ENCODE measurements around the gene MRM2. TPM values are rescaled to one million over a fixed set of nuclear protein-coding genes. Genes with fewer than 3 reads are reported as not detected.

MRM2 gene
- total RNA-seq, 1 experiment from 2014 or later = 34.7 TPM

DNA sequence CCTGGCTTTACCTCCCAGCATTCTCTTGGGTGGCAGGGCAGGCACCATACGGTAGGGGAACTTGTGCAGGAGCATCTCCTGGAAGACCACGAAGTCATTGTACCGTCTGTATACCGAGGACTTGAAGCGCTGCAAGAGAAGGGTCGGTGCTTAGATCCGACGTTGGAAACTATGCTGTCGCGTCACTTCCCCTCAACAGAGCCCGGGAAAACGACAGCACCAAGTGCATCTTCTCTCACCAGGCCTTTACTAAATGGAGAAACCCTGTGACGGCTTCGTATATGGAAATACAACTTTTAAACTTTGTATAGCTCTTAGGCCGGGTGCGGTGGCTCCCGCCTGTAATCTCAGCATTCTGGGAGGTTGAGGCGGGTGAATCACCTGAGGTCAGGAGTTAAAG lies 33.1 kb upstream of the MRM2 start:
- TF ChIP-seq CBX3 (IDR thresholded peaks at IDR 0.05; ENCODE audit: low read depth) = no peak
- TF ChIP-seq, protein P1, sequence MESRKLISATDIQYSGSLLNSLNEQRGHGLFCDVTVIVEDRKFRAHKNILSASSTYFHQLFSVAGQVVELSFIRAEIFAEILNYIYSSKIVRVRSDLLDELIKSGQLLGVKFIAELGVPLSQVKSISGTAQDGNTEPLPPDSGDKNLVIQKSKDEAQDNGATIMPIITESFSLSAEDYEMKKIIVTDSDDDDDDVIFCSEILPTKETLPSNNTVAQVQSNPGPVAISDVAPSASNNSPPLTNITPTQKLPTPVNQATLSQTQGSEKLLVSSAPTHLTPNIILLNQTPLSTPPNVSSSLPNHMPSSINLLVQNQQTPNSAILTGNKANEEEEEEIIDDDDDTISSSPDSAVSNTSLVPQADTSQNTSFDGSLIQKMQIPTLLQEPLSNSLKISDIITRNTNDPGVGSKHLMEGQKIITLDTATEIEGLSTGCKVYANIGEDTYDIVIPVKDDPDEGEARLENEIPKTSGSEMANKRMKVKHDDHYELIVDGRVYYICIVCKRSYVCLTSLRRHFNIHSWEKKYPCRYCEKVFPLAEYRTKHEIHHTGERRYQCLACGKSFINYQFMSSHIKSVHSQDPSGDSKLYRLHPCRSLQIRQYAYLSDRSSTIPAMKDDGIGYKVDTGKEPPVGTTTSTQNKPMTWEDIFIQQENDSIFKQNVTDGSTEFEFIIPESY (IDR thresholded peaks at IDR 0.05; ENCODE audit: extremely low read depth, insufficient replicate concordance, low read length) = no peak
- no peak for TF ChIP-seq SIN3A (IDR thresholded peaks at IDR 0.05; ENCODE audit: low read depth)
- TF ChIP-seq ZNF274 (IDR thresholded peaks at IDR 0.05; ENCODE audit: low read depth, low read length) = no peak
- no peak for TF ChIP-seq RAD21 (IDR thresholded peaks at IDR 0.05; ENCODE audit: low read depth)
- TF ChIP-seq POLR2AphosphoS5 (IDR thresholded peaks at IDR 0.05; ENCODE audit: low read depth, low read length) = no peak
- TF ChIP-seq ELF1 (IDR thresholded peaks at IDR 0.05; ENCODE audit: borderline replicate concordance, low read depth) = no peak
- TF ChIP-seq EZH2phosphoT487 (IDR thresholded peaks at IDR 0.05; ENCODE audit: borderline replicate concordance) = no peak
- no peaks in the 10 kb centered on the region for H3K9me3 ChIP-seq (ENCODE audit: control insufficient read depth in 1 of 2, insufficient read depth in 1 of 2, low read depth in 1 of 2, low read length in 2 of 2)
- intact Hi-C loops (cut with micrococcal nuclease) = no loop called here
- H3K79me2 ChIP-seq (ENCODE audit: insufficient read depth, low read length) = peaks cover 3% of the 10 kb centered on the region; the same call in 1 of the 2 replicates
- DNase-seq (ENCODE audit: low read depth, low spot score) (no peak), ATAC-seq (no peak)
- H3K4me2 ChIP-seq (ENCODE audit: low read length) = no peak overlapping the region
- no peaks in the 10 kb centered on the region for H3K36me3 ChIP-seq (ENCODE audit: control insufficient read depth in 1 of 2, insufficient read depth in 2 of 2, low read length in 2 of 2)
- ChIA-PET RAD21 (ENCODE audit: low non-redundant PET in 1 of 2, low total read pairs in 2 of 2, uncharacterized antibody in 2 of 2, unreplicated experiment in 2 of 2) (no interaction called here), POLR2A (no interaction called here), CTCF (no interaction called here)
- no peaks in the 10 kb centered on the region for H4K20me1 ChIP-seq (ENCODE audit: insufficient read depth)
- BruUV-seq (replicated peaks) = no TSS peak
- no peak overlapping the region for H2AFZ ChIP-seq (ENCODE audit: low read depth, low read length, poor library complexity, severe bottlenecking)
- no peaks in the 10 kb centered on the region for H3K4me1 ChIP-seq (ENCODE audit: control insufficient read depth in 1 of 2, insufficient read depth in 2 of 2, low read length in 2 of 2)
- no peak overlapping the region for H3K27ac ChIP-seq (ENCODE audit: low read depth, low read length)
- H3K9me2 ChIP-seq (ENCODE audit: insufficient read depth) = no peaks in the 10 kb centered on the region
- H3K4me3 ChIP-seq (replicated peaks in 1 of 2; ENCODE audit: low read depth in 1 of 2, low read length in 2 of 2) = no peak overlapping the region
- no peak overlapping the region for H3K9ac ChIP-seq (ENCODE audit: low read length)
- no peaks in the 10 kb centered on the region for H3K27me3 ChIP-seq (ENCODE audit: insufficient read depth, low read length)

DNA sequence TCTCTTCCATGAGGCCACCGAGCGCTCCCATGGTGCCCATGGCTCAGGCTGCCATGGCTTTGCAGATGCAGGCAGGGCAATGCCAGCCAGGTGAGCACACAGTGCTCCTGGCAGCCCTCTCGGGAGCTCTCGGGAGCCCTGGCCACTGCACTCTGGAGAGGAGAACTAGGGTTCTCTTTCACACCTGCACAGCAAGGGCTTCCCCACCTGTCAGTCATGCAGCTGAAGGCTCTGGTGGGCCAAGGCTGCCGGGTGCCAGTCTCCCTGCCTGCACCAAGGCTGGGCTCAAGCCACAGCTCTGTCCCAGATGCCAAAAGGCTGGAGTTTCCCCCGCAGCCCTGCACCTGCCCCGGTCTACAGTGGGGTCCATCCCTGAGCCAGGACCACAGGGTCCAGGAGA lies 32.7 kb upstream of the MRM2 start:
- Histone ChIP-seq H2AFZ (ENCODE audit: low read depth, low read length, poor library complexity, severe bottlenecking) (no peak overlapping the region), H3K9ac (ENCODE audit: low read length) (no peak overlapping the region), H3K9me3 (ENCODE audit: control insufficient read depth in 1 of 2, insufficient read depth in 1 of 2, low read depth in 1 of 2, low read length in 2 of 2) (no peaks in the 10 kb centered on the region), H3K36me3 (ENCODE audit: control insufficient read depth in 1 of 2, insufficient read depth in 2 of 2, low read length in 2 of 2) (no peaks in the 10 kb centered on the region), H3K4me1 (ENCODE audit: control insufficient read depth in 1 of 2, insufficient read depth in 2 of 2, low read length in 2 of 2) (no peaks in the 10 kb centered on the region), H4K20me1 (ENCODE audit: insufficient read depth) (no peaks in the 10 kb centered on the region), H3K9me2 (ENCODE audit: insufficient read depth) (no peaks in the 10 kb centered on the region), H3K4me2 (ENCODE audit: low read length) (no peak overlapping the region), H3K27ac (ENCODE audit: low read depth, low read length) (no peak overlapping the region), H3K79me2 (ENCODE audit: insufficient read depth, low read length) (0 out of 2 replicates have a peak, but pooled peaks cover 2% of the 10 kb centered on the region), H3K27me3 (ENCODE audit: insufficient read depth, low read length) (no peaks in the 10 kb centered on the region), H3K4me3 (replicated peaks in 1 of 2; ENCODE audit: low read depth in 1 of 2, low read length in 2 of 2) (no peak overlapping the region)
- BruUV-seq (replicated peaks) = no TSS peak
- ChIA-PET RAD21 (ENCODE audit: low non-redundant PET in 1 of 2, low total read pairs in 2 of 2, uncharacterized antibody in 2 of 2, unreplicated experiment in 2 of 2) (no interaction called here), CTCF (no interaction called here), POLR2A (no interaction called here)
- DNase-seq (ENCODE audit: low read depth, low spot score) (no peak), ATAC-seq (no peak)
- intact Hi-C loops (cut with micrococcal nuclease) = no loop called here
- TF ChIP-seq, protein P2, sequence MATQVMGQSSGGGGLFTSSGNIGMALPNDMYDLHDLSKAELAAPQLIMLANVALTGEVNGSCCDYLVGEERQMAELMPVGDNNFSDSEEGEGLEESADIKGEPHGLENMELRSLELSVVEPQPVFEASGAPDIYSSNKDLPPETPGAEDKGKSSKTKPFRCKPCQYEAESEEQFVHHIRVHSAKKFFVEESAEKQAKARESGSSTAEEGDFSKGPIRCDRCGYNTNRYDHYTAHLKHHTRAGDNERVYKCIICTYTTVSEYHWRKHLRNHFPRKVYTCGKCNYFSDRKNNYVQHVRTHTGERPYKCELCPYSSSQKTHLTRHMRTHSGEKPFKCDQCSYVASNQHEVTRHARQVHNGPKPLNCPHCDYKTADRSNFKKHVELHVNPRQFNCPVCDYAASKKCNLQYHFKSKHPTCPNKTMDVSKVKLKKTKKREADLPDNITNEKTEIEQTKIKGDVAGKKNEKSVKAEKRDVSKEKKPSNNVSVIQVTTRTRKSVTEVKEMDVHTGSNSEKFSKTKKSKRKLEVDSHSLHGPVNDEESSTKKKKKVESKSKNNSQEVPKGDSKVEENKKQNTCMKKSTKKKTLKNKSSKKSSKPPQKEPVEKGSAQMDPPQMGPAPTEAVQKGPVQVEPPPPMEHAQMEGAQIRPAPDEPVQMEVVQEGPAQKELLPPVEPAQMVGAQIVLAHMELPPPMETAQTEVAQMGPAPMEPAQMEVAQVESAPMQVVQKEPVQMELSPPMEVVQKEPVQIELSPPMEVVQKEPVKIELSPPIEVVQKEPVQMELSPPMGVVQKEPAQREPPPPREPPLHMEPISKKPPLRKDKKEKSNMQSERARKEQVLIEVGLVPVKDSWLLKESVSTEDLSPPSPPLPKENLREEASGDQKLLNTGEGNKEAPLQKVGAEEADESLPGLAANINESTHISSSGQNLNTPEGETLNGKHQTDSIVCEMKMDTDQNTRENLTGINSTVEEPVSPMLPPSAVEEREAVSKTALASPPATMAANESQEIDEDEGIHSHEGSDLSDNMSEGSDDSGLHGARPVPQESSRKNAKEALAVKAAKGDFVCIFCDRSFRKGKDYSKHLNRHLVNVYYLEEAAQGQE (IDR thresholded peaks at IDR 0.05; ENCODE audit: low read depth) = no peak
- no peak for TF ChIP-seq SRF (IDR thresholded peaks at IDR 0.05; ENCODE audit: low read depth)
- TF ChIP-seq SP1 (IDR thresholded peaks at IDR 0.05; ENCODE audit: low read depth) = no peak
- TF ChIP-seq, protein P3, sequence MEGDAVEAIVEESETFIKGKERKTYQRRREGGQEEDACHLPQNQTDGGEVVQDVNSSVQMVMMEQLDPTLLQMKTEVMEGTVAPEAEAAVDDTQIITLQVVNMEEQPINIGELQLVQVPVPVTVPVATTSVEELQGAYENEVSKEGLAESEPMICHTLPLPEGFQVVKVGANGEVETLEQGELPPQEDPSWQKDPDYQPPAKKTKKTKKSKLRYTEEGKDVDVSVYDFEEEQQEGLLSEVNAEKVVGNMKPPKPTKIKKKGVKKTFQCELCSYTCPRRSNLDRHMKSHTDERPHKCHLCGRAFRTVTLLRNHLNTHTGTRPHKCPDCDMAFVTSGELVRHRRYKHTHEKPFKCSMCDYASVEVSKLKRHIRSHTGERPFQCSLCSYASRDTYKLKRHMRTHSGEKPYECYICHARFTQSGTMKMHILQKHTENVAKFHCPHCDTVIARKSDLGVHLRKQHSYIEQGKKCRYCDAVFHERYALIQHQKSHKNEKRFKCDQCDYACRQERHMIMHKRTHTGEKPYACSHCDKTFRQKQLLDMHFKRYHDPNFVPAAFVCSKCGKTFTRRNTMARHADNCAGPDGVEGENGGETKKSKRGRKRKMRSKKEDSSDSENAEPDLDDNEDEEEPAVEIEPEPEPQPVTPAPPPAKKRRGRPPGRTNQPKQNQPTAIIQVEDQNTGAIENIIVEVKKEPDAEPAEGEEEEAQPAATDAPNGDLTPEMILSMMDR (IDR thresholded peaks at IDR 0.05 in 2 of 3, conservative IDR thresholded peaks at IDR 0.05 in 1 of 3; ENCODE audit: borderline replicate concordance in 1 of 3, insufficient read depth in 1 of 3, low read depth in 2 of 3, low read length in 2 of 3) = no peak
- TF ChIP-seq ZFX (IDR thresholded peaks at IDR 0.05) = no peak
- no peak for TF ChIP-seq TCF7L2 (IDR thresholded peaks at IDR 0.05; ENCODE audit: borderline replicate concordance, extremely low read depth, insufficient read depth, insufficient read length)
- TF ChIP-seq CBX3 (IDR thresholded peaks at IDR 0.05; ENCODE audit: low read depth) = no peak

Data from HCT116 (cell line).